Body of pancreas (tissue), 4 donors: ENCODE measurements around the gene ARHGEF37. TPM values are rescaled to one million over a fixed set of nuclear protein-coding genes. Genes with fewer than 3 reads are reported as not detected.

Experiments used
- ATAC-seq: fragments of 150-250 bp; one replicate; pipeline ENCODE4 v1.9.1; 2016
- DNase-seq, 4 donors: peaks; one replicate each; pipeline ENCODE4 v3.0.0-alpha.2; 2019
- H3K27ac ChIP-seq, 4 donors: fragments of 200-600 bp; sonication (generic); 1 replicate in 3 of 4; 2 replicates in 1 of 4; pipeline versions ENCODE4 v1.5.1 to v1.6.1; 2016 to 2019; ENCODE audit warnings: mild to moderate bottlenecking in 1 of 4, mixed read lengths in 1 of 4, moderate library complexity in 1 of 4
- H3K27me3 ChIP-seq, 2 donors: fragments of 200-600 bp; sonication (generic); one replicate each; pipeline ENCODE4 v1.6.0; 2016; ENCODE audit warnings: mild to moderate bottlenecking in 1 of 2
- H3K36me3 ChIP-seq, 2 donors: fragments of 200-600 bp; sonication (generic); replicated peaks in 1 of 2; 2 replicates each; pipeline ENCODE4 v1.5.1; 2016; ENCODE audit warnings: low read depth in 2 of 2; ENCODE audit not compliant: insufficient read depth in 1 of 2
- H3K4me1 ChIP-seq: fragments of 200-600 bp; sonication (generic); one replicate; pipeline ENCODE4 v1.6.0; 2016
- H3K4me3 ChIP-seq, 2 donors: fragments of 200-600 bp; sonication (generic); 1 replicate in 1 of 2; 2 replicates in 1 of 2; pipeline ENCODE4 v1.5.1; 2016 to 2019
- H3K9me3 ChIP-seq, 3 donors: fragments of 200-600 bp; sonication (generic); 1 replicate in 2 of 3; 2 replicates in 1 of 3; pipeline ENCODE4 v1.5.1; 2016
- POLR2A ChIP-seq, 3 donors: fragments of 450-650 bp; IDR thresholded peaks; one replicate each; pipeline ENCODE4 v1.6.1; 2016; ENCODE audit warnings: antibody characterized with exemption in 3 of 3, mild to moderate bottlenecking in 2 of 3
- WGBS, 2 donors: methylation state at CpG; one replicate each; pipeline ENCODE4 v1.1.5; 2017; 5-methylcytosine and 5-hydroxymethylcytosine counted together
- intact Hi-C: fragments of 100-400 bp; cut with DNase I; formaldehyde crosslinking; loops from one replicate; pipeline ENCODE4 v1.15.1; 2023
- total RNA-seq, 2 donors: library from RNA; depleted of rRNA; stranded (reverse); fragments of >200 nt; gene quantifications; one replicate each; pipeline ENCODE4 v1.1.0, GENCODE V29; 2016
- TF ChIP-seq, protein P1 (sequence below), 7 experiments: fragments of 450-650 bp in 4 of 7; fragments of 200-600 bp in 3 of 7; sonication (generic) in 3 of 7; IDR thresholded peaks; one replicate each; pipeline ENCODE4 v1.5.1; 2016 to 2019; ENCODE audit warnings: antibody characterized with exemption in 7 of 7

Gene ARHGEF37
- total RNA-seq, 2 donors from 2014 or later, result 5.9 to 14.0 TPM

DNA sequence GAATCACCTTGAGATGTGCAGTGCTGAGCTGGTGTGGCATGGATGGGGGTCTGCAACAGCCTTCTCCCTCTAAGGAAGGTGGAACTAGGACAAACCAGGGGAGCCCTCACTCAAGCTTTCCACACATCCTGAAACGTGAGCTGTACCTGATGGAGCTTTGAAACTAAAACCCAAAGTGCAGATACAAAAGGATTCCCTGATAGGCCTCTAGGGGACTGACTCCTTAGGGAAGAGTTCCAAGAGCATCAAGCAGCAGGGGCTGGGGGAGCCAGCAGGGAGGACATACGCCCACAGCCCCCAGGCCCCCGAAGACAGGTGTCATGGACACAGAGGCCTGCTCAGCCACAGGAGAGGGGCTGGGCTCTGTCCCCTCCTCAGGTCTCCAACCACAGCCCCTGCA, 17.7 kb downstream of the ARHGEF37 start:
- DNase-seq (no peak), ATAC-seq (no peak)
- WGBS, 2 donors, result 85 to 89% methylated on average over 3 of the region's 3 CpGs
- no peak for TF ChIP-seq POLR2A (IDR thresholded peaks at IDR 0.05)
- TF ChIP-seq, protein P1, sequence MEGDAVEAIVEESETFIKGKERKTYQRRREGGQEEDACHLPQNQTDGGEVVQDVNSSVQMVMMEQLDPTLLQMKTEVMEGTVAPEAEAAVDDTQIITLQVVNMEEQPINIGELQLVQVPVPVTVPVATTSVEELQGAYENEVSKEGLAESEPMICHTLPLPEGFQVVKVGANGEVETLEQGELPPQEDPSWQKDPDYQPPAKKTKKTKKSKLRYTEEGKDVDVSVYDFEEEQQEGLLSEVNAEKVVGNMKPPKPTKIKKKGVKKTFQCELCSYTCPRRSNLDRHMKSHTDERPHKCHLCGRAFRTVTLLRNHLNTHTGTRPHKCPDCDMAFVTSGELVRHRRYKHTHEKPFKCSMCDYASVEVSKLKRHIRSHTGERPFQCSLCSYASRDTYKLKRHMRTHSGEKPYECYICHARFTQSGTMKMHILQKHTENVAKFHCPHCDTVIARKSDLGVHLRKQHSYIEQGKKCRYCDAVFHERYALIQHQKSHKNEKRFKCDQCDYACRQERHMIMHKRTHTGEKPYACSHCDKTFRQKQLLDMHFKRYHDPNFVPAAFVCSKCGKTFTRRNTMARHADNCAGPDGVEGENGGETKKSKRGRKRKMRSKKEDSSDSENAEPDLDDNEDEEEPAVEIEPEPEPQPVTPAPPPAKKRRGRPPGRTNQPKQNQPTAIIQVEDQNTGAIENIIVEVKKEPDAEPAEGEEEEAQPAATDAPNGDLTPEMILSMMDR (IDR thresholded peaks at IDR 0.05), result no peak
- Histone ChIP-seq H3K36me3 (peaks cover 7 to 19% of the 10 kb centered on the region in 2 donors), H3K4me1 (peaks cover 15% of the 10 kb centered on the region), H3K9me3 (no peaks in the 10 kb centered on the region), H3K27me3 (no peaks in the 10 kb centered on the region), H3K4me3 (no peak overlapping the region), H3K27ac (no peak overlapping the region)
- intact Hi-C loops, result no loop called here

DNA sequence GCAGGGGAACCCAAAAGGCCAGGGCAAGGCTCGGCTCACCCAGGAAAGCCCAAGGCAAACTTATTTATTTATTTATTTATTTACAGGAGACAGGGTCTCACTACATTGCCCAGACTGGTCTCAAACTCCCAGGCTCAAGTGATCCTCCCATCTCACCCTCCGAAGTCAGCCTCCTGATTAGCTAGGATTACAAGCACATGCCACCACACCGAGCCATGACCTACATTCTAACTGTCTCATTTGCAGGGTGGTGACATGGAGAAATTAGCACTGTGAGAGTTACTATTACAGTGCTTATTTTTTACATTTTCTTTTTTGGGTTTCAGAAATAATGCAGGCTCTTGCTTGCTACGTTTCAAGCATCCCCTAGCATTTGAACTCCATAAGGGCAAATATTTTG, 18.1 kb downstream of the ARHGEF37 start:
- H3K36me3 ChIP-seq, result peaks cover 7 to 19% of the 10 kb centered on the region in 2 donors
- no peak overlapping the region for H3K4me3 ChIP-seq
- intact Hi-C loops, result no loop called here
- peaks cover 15% of the 10 kb centered on the region for H3K4me1 ChIP-seq
- no peak for TF ChIP-seq POLR2A (IDR thresholded peaks at IDR 0.05)
- TF ChIP-seq, protein P1 (IDR thresholded peaks at IDR 0.05), result no peak
- H3K9me3 ChIP-seq, result no peaks in the 10 kb centered on the region
- DNase-seq (no peak), ATAC-seq (no peak)
- no peaks in the 10 kb centered on the region for H3K27me3 ChIP-seq
- H3K27ac ChIP-seq, result no peak overlapping the region
- WGBS, 2 donors, result 89 to 93% methylated on average over 4 of the region's 4 CpGs

DNA sequence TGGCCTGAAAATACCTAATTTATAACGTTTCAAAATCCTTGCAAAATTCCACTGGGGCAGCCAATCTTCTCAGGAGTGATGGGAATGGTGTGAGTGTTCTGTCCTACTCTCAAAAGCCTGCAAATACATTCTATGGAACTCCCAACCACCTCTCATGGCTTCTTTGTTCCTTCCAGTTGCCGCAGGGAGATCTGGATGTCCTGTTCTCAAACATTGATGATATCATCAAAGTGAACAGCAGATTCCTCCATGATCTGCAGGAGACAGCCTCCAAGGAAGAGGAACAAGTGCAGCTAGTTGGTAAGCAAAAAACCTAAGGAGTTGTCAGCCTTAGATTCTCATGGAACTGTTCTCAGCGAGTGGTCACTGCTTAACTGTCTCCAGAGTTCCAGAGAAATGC, 19.6 kb downstream of the ARHGEF37 start:
- H3K4me3 ChIP-seq, result no peak overlapping the region
- peaks cover 11% of the 10 kb centered on the region for H3K4me1 ChIP-seq
- DNase-seq (no peak), ATAC-seq (no peak)
- TF ChIP-seq POLR2A (IDR thresholded peaks at IDR 0.05), result no peak
- TF ChIP-seq, protein P1 (IDR thresholded peaks at IDR 0.05), result no peak
- H3K27ac ChIP-seq, result no peak overlapping the region
- intact Hi-C loops, result no loop called here
- 65 to 86% methylated on average over 3 of the region's 3 CpGs for WGBS, 2 donors
- no peaks in the 10 kb centered on the region for H3K27me3 ChIP-seq
- no peaks in the 10 kb centered on the region for H3K9me3 ChIP-seq
- H3K36me3 ChIP-seq, result peaks cover 7 to 19% of the 10 kb centered on the region in 2 donors

DNA sequence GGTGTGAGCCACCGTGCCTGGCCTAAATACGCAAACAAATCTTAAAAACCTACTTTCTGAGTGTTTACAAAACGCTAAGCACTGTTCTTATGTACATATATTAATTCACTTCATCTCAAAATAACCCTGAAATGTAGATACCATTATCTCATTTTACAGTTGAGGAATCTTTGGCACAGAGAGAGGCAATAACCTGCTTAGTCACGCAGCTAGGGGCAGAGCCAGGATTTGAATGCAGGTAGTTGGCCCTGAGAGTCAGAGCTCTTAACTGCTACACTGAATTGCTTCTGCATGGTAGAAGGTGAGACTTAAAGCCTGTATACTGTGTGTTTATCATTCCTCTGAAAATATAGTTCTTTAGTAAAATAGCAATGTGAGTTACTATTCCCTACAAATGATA, 21.9 kb downstream of the ARHGEF37 start:
- Histone ChIP-seq H3K27me3 (no peaks in the 10 kb centered on the region), H3K4me3 (no peak overlapping the region), H3K27ac (no peak overlapping the region), H3K9me3 (no peaks in the 10 kb centered on the region), H3K4me1 (peaks cover 11% of the 10 kb centered on the region), H3K36me3 (peaks cover 11 to 19% of the 10 kb centered on the region in 2 donors)
- ATAC-seq (no peak), DNase-seq (peak in 1 of 4 donors; percentile 13)
- TF ChIP-seq, protein P1 (IDR thresholded peaks at IDR 0.05), result no peak
- TF ChIP-seq POLR2A (IDR thresholded peaks at IDR 0.05), result no peak
- intact Hi-C loops, result no loop called here
- 51 to 60% methylated on average over 4 of the region's 4 CpGs for WGBS, 2 donors

DNA sequence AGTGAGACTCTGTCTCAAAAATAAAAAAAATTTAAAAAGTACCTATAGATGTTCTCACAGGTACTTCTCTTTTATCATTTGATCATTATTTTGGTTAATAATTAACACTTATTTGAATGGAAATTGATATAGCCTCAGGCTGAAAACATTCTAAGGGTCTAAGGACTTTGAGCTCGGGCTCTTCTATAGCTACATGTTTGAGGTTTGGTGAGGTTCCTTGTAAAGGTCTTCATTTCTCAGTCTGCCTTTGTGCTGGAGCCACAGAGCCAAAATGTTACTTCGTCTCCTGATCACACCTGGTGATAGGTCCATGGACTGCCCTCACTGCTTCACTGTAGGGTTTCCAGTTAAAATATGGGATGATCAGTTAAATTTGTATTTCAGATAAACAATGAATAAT, 22.6 kb downstream of the ARHGEF37 start:
- no peak overlapping the region for H3K27ac ChIP-seq
- intact Hi-C loops, result no loop called here
- no peak overlapping the region for H3K4me3 ChIP-seq
- TF ChIP-seq POLR2A (IDR thresholded peaks at IDR 0.05), result no peak
- TF ChIP-seq, protein P1 (IDR thresholded peaks at IDR 0.05), result no peak
- no peaks in the 10 kb centered on the region for H3K9me3 ChIP-seq
- H3K27me3 ChIP-seq, result no peaks in the 10 kb centered on the region
- DNase-seq, result no peak
- H3K36me3 ChIP-seq, result peaks cover 11 to 19% of the 10 kb centered on the region in 2 donors
- no peak for ATAC-seq
- peaks cover 11% of the 10 kb centered on the region for H3K4me1 ChIP-seq
- WGBS, 2 donors, result 66 to 70% methylated on average over 2 of the region's 2 CpGs
